ENCODE data around the gene SHROOM1.

DNA sequence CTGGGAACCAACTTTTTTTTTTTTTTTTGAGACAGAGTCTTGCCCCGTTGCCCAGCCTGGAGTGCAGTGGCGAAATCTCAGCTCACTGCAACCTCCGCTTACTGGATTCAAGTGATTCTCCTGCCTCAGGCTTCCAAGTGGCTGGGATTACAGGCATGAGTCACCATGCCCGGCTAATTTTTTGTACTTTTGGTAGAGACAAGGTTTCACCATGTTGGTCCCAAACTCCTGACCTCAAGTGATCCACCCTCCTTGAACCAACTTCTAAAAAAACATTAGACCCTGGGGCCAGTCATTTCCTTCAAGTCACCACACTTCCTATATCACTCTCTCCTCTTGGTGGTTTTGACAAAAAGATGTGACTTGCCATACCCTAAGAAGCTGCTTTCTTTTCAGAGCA, 10.9 kb upstream of the SHROOM1 start:
- TF ChIP-seq, protein P1, sequence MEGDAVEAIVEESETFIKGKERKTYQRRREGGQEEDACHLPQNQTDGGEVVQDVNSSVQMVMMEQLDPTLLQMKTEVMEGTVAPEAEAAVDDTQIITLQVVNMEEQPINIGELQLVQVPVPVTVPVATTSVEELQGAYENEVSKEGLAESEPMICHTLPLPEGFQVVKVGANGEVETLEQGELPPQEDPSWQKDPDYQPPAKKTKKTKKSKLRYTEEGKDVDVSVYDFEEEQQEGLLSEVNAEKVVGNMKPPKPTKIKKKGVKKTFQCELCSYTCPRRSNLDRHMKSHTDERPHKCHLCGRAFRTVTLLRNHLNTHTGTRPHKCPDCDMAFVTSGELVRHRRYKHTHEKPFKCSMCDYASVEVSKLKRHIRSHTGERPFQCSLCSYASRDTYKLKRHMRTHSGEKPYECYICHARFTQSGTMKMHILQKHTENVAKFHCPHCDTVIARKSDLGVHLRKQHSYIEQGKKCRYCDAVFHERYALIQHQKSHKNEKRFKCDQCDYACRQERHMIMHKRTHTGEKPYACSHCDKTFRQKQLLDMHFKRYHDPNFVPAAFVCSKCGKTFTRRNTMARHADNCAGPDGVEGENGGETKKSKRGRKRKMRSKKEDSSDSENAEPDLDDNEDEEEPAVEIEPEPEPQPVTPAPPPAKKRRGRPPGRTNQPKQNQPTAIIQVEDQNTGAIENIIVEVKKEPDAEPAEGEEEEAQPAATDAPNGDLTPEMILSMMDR (IDR thresholded peaks at IDR 0.05; ENCODE audit: low read length): no peak
- TF ChIP-seq EZH2 (optimal IDR thresholded peaks at IDR 0.05; ENCODE audit: low read depth, low read length) (no peak), EZH2phosphoT487 (IDR thresholded peaks at IDR 0.05; ENCODE audit: low read length) (no peak)
